ENCODE results near the gene GYG2.

DNA sequence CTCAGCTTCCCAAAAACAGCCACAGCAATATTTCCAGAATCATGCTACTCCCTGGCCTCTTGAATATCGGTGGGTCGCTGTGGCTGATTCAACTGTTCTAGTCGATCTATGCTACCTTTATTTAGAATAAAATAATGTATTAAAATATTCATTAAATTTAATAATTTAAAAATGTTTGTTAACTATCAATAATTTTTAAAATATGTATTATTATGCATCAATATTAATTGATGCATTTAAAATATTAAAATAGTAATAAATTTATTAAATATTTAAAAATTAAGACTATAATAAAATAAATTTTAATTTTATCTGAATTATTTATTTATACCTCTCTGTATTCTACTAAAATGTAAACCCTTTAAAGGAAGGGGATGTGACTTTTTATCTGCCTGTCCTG lies 81.4 kb downstream of the GYG2 start:
- TF ChIP-seq, protein P1, sequence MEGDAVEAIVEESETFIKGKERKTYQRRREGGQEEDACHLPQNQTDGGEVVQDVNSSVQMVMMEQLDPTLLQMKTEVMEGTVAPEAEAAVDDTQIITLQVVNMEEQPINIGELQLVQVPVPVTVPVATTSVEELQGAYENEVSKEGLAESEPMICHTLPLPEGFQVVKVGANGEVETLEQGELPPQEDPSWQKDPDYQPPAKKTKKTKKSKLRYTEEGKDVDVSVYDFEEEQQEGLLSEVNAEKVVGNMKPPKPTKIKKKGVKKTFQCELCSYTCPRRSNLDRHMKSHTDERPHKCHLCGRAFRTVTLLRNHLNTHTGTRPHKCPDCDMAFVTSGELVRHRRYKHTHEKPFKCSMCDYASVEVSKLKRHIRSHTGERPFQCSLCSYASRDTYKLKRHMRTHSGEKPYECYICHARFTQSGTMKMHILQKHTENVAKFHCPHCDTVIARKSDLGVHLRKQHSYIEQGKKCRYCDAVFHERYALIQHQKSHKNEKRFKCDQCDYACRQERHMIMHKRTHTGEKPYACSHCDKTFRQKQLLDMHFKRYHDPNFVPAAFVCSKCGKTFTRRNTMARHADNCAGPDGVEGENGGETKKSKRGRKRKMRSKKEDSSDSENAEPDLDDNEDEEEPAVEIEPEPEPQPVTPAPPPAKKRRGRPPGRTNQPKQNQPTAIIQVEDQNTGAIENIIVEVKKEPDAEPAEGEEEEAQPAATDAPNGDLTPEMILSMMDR (IDR thresholded peaks at IDR 0.05; ENCODE audit: low read depth, low read length): no peak
- no peak for TF ChIP-seq EZH2phosphoT487 (IDR thresholded peaks at IDR 0.05; ENCODE audit: low read depth)
